ACHN (cell line): ENCODE results near the gene CD300LB.

Source experiments
- DNase-seq: peaks from one replicate; pipeline ENCODE4 v3.0.0-alpha.2; 2015
- in situ Hi-C: cut with HindIII; loops from 2 replicates; pipeline ENCODE4 v1.10.0; 2017; ENCODE audit warnings: low sequenced_read_pairs, low pct_ligation_motif_present, low pct_unique_long_range_greater_than_20kb

The CD300LB gene

GRCh38 chr17:74475189-74475588, 56.1 kb downstream of the CD300LB start:
- in situ Hi-C loops: no loop called here

GRCh38 chr17:74474043-74474792, 57.1 kb downstream of the CD300LB start:
- in situ Hi-C loops: no loop called here
- DNase-seq: no peak

More at GRCh38 chr17:74475189-74475588, 56.1 kb downstream of the CD300LB start:
- DNase-seq: no peak

GRCh38 chr17:74473294-74473693, 58.0 kb downstream of the CD300LB start:
- DNase-seq: no peak
- in situ Hi-C loops: no loop called here

- DNase-seq: no peak
- in situ Hi-C loops: no loop called here
These were observed 58.4 kb downstream of the CD300LB start for GRCh38 chr17:74472890-74473289.

- no peak for DNase-seq
- in situ Hi-C loops: no loop called here
These were observed 59.9 kb downstream of the CD300LB start for GRCh38 chr17:74471341-74471740.
